ENCODE data around the gene MAGEF1. TPM values are rescaled to one million over a fixed set of nuclear protein-coding genes. Genes with fewer than 3 reads are reported as not detected.

The MAGEF1 gene
- total and polyA plus RNA-seq, 2 of the 8 experiments (the other 6 are each of a cell fraction or from before 2014, with no cell fraction given), result 26.5 to 56.7 TPM

- H3K4ac ChIP-seq (replicated peaks; ENCODE audit: insufficient read length, low read depth, low read length), result no peak overlapping the region
- H2AK5ac ChIP-seq (ENCODE audit: low read depth, low read length), result no peak overlapping the region
- H3K27me3 ChIP-seq (replicated peaks in 1 of 4; ENCODE audit: control insufficient read depth in 3 of 4, extremely low read depth in 1 of 4, insufficient read depth in 3 of 4, low read length in 3 of 4), result 0 out of 7 replicates have a peak, but pooled peaks cover 0 to 4% (median 0%) of the 10 kb centered on the region in 4 experiments
- H3K9me3 ChIP-seq (ENCODE audit: insufficient read depth in 2 of 2, low read depth in 1 of 2, low read length in 1 of 2), result no peaks in the 10 kb centered on the region
- H3K9ac ChIP-seq (replicated peaks in 1 of 4; ENCODE audit: extremely low read depth in 1 of 4, low read depth in 3 of 4, low read length in 3 of 4), result no peak overlapping the region
- no peak overlapping the region for H4K8ac ChIP-seq (ENCODE audit: extremely low read depth, insufficient read depth, low read length)
- H3K27ac ChIP-seq (ENCODE audit: low read depth, low read length), result no peak overlapping the region
- no peak overlapping the region for H4K91ac ChIP-seq (replicated peaks; ENCODE audit: insufficient read length, low read length)
- H3K23me2 ChIP-seq (ENCODE audit: low read depth, low read length), result peaks cover 2% of the 10 kb centered on the region; the same call in 1 of the 2 replicates
- H2BK120ac ChIP-seq (replicated peaks; ENCODE audit: low read depth, low read length), result no peak overlapping the region
- H3K79me1 ChIP-seq (ENCODE audit: low read depth, low read length), result no peaks in the 10 kb centered on the region
- peaks cover 0 to 13% (median 9%) of the 10 kb centered on the region in 4 experiments; a peak in 6 of 7 replicates for H3K4me1 ChIP-seq (replicated peaks in 1 of 4; ENCODE audit: control insufficient read depth in 3 of 4, insufficient read depth in 4 of 4, low read length in 3 of 4)
- CTCF ChIA-PET (ENCODE audit: partially characterized antibody), result interaction anchor here (0.8 to 1.0 kb wide), 2 partner anchors 12 to 113 kb away, joined by 3 to 4 read pairs; partner anchors contain the start of gene EPHB3
- H3K14ac ChIP-seq (ENCODE audit: insufficient read length), result no peak overlapping the region
- no peak overlapping the region for H2BK20ac ChIP-seq (ENCODE audit: low read length)
- 60% methylated on average over 1 of the region's 1 CpG; no CpG with 5 or more reads in 1 of the 2 experiments for WGBS, 2 experiments (ENCODE audit: extremely low coverage in 1 of 2, insufficient coverage in 1 of 2, insufficient read length in 1 of 2, insufficient replicate concordance in 2 of 2, low coverage in 1 of 2, low lambda C conversion rate in 2 of 2, missing lambda C conversion rate in 1 of 2)
- H3K23ac ChIP-seq (ENCODE audit: insufficient read length), result no peak overlapping the region
- H2BK12ac ChIP-seq (ENCODE audit: low read depth, low read length), result no peak overlapping the region
- H4K5ac ChIP-seq (ENCODE audit: insufficient read length, low read depth, low read length), result no peak overlapping the region
- POLR2A ChIA-PET (ENCODE audit: partially characterized antibody), result no interaction called here
- FAIRE-seq, result no peak
- H2BK5ac ChIP-seq (ENCODE audit: low read depth, low read length), result no peak overlapping the region
- no peak for DNase-seq (ENCODE audit: low read depth in 1 of 2, low spot score in 2 of 2)
- H3K79me2 ChIP-seq (ENCODE audit: control insufficient read depth in 1 of 2, insufficient read depth in 2 of 2, low read length in 2 of 2), result no peaks in the 10 kb centered on the region
- H3K4me3 ChIP-seq (ENCODE audit: extremely low read depth in 1 of 4, insufficient read depth in 2 of 4, low read depth in 3 of 4, low read length in 4 of 4), result no peak overlapping the region
- no peaks in the 10 kb centered on the region for H4K20me1 ChIP-seq (replicated peaks in 1 of 2; ENCODE audit: control insufficient read depth in 1 of 2, insufficient read depth in 2 of 2, low read length in 2 of 2)
- no peak overlapping the region for H3K56ac ChIP-seq (replicated peaks; ENCODE audit: insufficient read length, low read depth, low read length)
- no peak overlapping the region for H2BK15ac ChIP-seq (ENCODE audit: low read length)
- H2AFZ ChIP-seq (ENCODE audit: low read length), result no peak overlapping the region
- no peak overlapping the region for H3K18ac ChIP-seq (ENCODE audit: extremely low read depth, low read length)
- no peak overlapping the region for H3K4me2 ChIP-seq (ENCODE audit: insufficient read depth in 1 of 2, low read depth in 2 of 2, low read length in 2 of 2)
- no peaks in the 10 kb centered on the region for H3K36me3 ChIP-seq (ENCODE audit: control insufficient read depth in 2 of 4, insufficient read depth in 4 of 4, low read length in 3 of 4)
- TF ChIP-seq HDAC6 (IDR thresholded peaks at IDR 0.05; ENCODE audit: low read depth, low read length) (no peak), SIRT6 (IDR thresholded peaks at IDR 0.05; ENCODE audit: low read length) (no peak), ATF2 (IDR thresholded peaks at IDR 0.05; ENCODE audit: low read length) (no peak), NRF1 (IDR thresholded peaks at IDR 0.05; ENCODE audit: low read depth, low read length) (no peak), TBP (IDR thresholded peaks at IDR 0.05; ENCODE audit: low read depth, low read length) (no peak), CTCF (IDR thresholded peaks at IDR 0.05; ENCODE audit: control extremely low read depth in 1 of 3, insufficient read depth in 1 of 3, low read depth in 1 of 3, low read length in 3 of 3) (no peak), ATF3 (IDR thresholded peaks at IDR 0.05; ENCODE audit: insufficient read depth, low read depth, low read length) (no peak), CREB1 (IDR thresholded peaks at IDR 0.05) (no peak), MAFK (IDR thresholded peaks at IDR 0.05; ENCODE audit: low read depth, low read length) (no peak), BRCA1 (IDR thresholded peaks at IDR 0.05; ENCODE audit: low read depth, low read length) (no peak)
Measured at GRCh38 chr3:184674626-184675025, 37.2 kb downstream of the MAGEF1 start.
